ENCODE data around the gene HEPHL1. TPM values are rescaled to one million over a fixed set of nuclear protein-coding genes. Genes with fewer than 3 reads are reported as not detected.

HEPHL1 gene
- polyA plus RNA-seq, 3 donors = not detected

DNA sequence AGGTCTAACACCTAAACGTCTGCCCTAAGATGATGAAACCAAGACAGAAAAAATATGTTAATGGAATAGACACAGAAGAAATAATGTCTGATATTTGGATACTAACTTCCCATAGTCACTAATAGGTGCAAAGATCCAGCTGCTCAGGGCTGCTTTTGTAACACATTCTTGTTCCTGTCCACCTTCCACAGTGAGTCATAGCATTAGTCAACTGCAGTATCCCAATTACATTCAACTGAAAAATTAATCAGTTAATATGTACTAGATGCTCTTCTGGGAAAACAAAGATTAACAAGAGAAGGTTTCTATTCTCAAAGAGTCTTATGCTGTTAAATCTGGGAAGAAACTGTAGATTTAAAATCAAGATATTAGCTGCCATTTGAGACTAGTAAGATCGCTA lies 47.6 kb downstream of the HEPHL1 start:
- no peaks in the 10 kb centered on the region for H3K4me1 ChIP-seq (ENCODE audit: control insufficient read depth in 1 of 2, insufficient read depth in 2 of 2, low read length in 2 of 2)
- intact Hi-C loops (cut with micrococcal nuclease) = no loop called here
- H3K27ac Mint-ChIP-seq = no peak overlapping the region
- no peaks in the 10 kb centered on the region for H3K79me2 ChIP-seq (ENCODE audit: insufficient read depth, low read length)
- no peak overlapping the region for H3K27ac ChIP-seq (ENCODE audit: low read depth in 1 of 2, low read length in 2 of 2)
- H3K36me3 ChIP-seq (replicated peaks in 1 of 2; ENCODE audit: control insufficient read depth in 1 of 2, insufficient read depth in 2 of 2, low read length in 2 of 2) = no peaks in the 10 kb centered on the region
- H3K9ac ChIP-seq (ENCODE audit: insufficient read depth, low read length, poor library complexity, severe bottlenecking) = no peak overlapping the region
- H3K4me2 ChIP-seq (replicated peaks; ENCODE audit: extremely low read depth, low read length, poor library complexity, severe bottlenecking) = no peak overlapping the region
- no peaks in the 10 kb centered on the region for H4K20me1 ChIP-seq (ENCODE audit: insufficient read depth, low read length)
- peaks cover 0 to 3% (median 0%) of the 10 kb centered on the region in 7 donors for H3K9me3 Mint-ChIP-seq
- no peak overlapping the region for H3K4me3 ChIP-seq (replicated peaks in 1 of 3; ENCODE audit: low read depth in 2 of 3, low read length in 3 of 3)
- no CpG with 5 or more reads among the region's 2 CpGs for WGBS (ENCODE audit: insufficient coverage)
- no peak overlapping the region for H3K4me3 Mint-ChIP-seq
- H3K27me3 ChIP-seq (ENCODE audit: control insufficient read depth in 2 of 2, insufficient read depth in 2 of 2, low read length in 2 of 2) = no peaks in the 10 kb centered on the region
- H3K27me3 Mint-ChIP-seq (ENCODE audit: low read depth in 3 of 3) = peaks cover 0 to 1% (median 0%) of the 10 kb centered on the region in 3 donors
- no peaks in the 10 kb centered on the region for H3K9me3 ChIP-seq (replicated peaks in 1 of 2; ENCODE audit: control insufficient read depth in 1 of 2, insufficient read depth in 1 of 2, low read length in 2 of 2)
- no peak overlapping the region for H2AFZ ChIP-seq (ENCODE audit: insufficient read depth, low read depth, low read length, poor library complexity, severe bottlenecking)
- no peaks in the 10 kb centered on the region for H3K4me1 Mint-ChIP-seq
- H3K36me3 Mint-ChIP-seq = no peaks in the 10 kb centered on the region
- no peak for DNase-seq
- no peak for TF ChIP-seq CTCF (IDR thresholded peaks at IDR 0.05)

GRCh38 chr11:94077552-94078293 lies 56.6 kb downstream of the HEPHL1 start:
- H3K36me3 Mint-ChIP-seq = no peaks in the 10 kb centered on the region
- no peak for DNase-seq
- Histone ChIP-seq H2AFZ (ENCODE audit: insufficient read depth, low read depth, low read length, poor library complexity, severe bottlenecking) (no peak overlapping the region), H3K4me3 (replicated peaks in 1 of 3; ENCODE audit: low read depth in 2 of 3, low read length in 3 of 3) (no peak overlapping the region), H3K4me1 (ENCODE audit: control insufficient read depth in 1 of 2, insufficient read depth in 2 of 2, low read length in 2 of 2) (no peaks in the 10 kb centered on the region), H3K4me2 (replicated peaks; ENCODE audit: extremely low read depth, low read length, poor library complexity, severe bottlenecking) (no peak overlapping the region), H3K9me3 (replicated peaks in 1 of 2; ENCODE audit: control insufficient read depth in 1 of 2, insufficient read depth in 1 of 2, low read length in 2 of 2) (no peaks in the 10 kb centered on the region), H3K9ac (ENCODE audit: insufficient read depth, low read length, poor library complexity, severe bottlenecking) (no peak overlapping the region), H4K20me1 (ENCODE audit: insufficient read depth, low read length) (no peaks in the 10 kb centered on the region), H3K36me3 (replicated peaks in 1 of 2; ENCODE audit: control insufficient read depth in 1 of 2, insufficient read depth in 2 of 2, low read length in 2 of 2) (no peaks in the 10 kb centered on the region), H3K79me2 (ENCODE audit: insufficient read depth, low read length) (no peaks in the 10 kb centered on the region), H3K27ac (ENCODE audit: low read depth in 1 of 2, low read length in 2 of 2) (no peak overlapping the region), H3K27me3 (ENCODE audit: control insufficient read depth in 2 of 2, insufficient read depth in 2 of 2, low read length in 2 of 2) (no peaks in the 10 kb centered on the region)
- H3K4me1 Mint-ChIP-seq = no peaks in the 10 kb centered on the region
- TF ChIP-seq CTCF (IDR thresholded peaks at IDR 0.05) = no peak
- H3K27me3 Mint-ChIP-seq (ENCODE audit: low read depth in 3 of 3) = peaks cover 0 to 3% (median 1%) of the 10 kb centered on the region in 3 donors
- H3K4me3 Mint-ChIP-seq = no peak overlapping the region
- WGBS (ENCODE audit: insufficient coverage) = 17% methylated on average over 1 of the region's 2 CpGs
- peaks cover 0 to 5% (median 2%) of the 10 kb centered on the region in 7 donors for H3K9me3 Mint-ChIP-seq
- intact Hi-C loops (cut with micrococcal nuclease) = no loop called here
- peak overlapping the region in 1 of 7 donors; percentile 40 for H3K27ac Mint-ChIP-seq

Measured in CD14-positive monocyte (primary cell).